Right ventricle myocardium superior (tissue), 1 donor: Measurements from ENCODE around the gene CCNL1. TPM values are rescaled to one million over a fixed set of nuclear protein-coding genes. Genes with fewer than 3 reads are reported as not detected.
A peak's percentile ranks its signal among the peaks of the same experiment; 100 is the strongest.

Source experiments
- ATAC-seq: fragments of 200-7000 bp; cut with Tn5 transposase; one replicate; pipeline ENCODE4 v1.9.1; 2020; ENCODE audit warnings: mild to moderate bottlenecking; ENCODE audit not compliant: poor library complexity
- DNase-seq: peaks from one replicate; pipeline ENCODE4 v3.0.0-alpha.2; 2020
- intact Hi-C: fragments of 100-400 bp; cut with DNase I; formaldehyde crosslinking; loops from one replicate; pipeline ENCODE4 v1.11.2; 2022
- total RNA-seq: library from RNA; stranded (reverse); fragmentation: NEBNext Ultra II Directional; extraction: Animal tissue kit (Norgen Biotek cat#: 25700); gene quantifications from one replicate; pipeline ENCODE4 v1.2.1, GENCODE V29; 2021
- donor health status: DM: no; HTN: yes; CAD: no; lungs with severe emphysema.

CCNL1 gene
- total RNA-seq, 1 donor from 2014 or later, result 20.2 TPM

DNA sequence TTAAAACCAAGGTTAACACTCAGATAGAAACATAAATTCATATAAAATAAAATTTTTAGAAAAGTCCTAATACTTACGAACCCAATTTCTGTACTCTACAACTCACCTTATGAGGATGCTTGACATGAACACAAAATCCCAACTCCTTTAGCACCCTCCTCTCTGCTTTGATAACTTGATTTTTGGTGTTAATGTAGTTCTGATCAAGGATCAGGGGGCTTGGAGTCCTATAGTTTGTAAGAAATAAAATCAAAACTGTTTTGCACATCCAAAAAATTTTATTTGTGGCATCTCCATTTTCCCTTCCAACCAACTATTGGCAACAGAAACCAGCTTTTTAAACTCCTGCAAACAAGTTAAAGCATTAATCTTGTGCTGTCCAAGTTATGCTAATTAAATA, 7.0 kb downstream of the CCNL1 start:
- intact Hi-C loops, result loop anchor here (10.0 kb wide), 1 partner anchor 328 kb away; the partner anchor contains the start of gene LEKR1
- DNase-seq (no peak), ATAC-seq (no peak)

DNA sequence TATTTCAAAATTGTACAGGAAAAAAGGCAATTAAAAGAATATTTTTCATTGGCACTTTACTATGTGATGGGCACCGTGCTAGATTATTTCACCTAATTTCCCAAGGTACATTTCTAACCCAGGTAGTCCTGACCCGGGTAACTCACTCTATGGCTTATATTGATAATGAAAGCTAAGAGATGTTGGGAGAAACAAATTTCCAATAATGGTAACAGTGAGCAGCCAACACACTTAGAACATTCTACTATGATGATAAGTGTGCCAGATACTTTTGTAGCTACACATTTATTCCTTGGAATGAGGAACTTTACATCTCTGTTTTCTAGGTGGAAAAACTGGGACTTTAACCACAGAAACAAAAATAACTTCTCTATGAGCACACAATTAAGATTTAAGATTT, 7.5 kb downstream of the CCNL1 start:
- no peak for DNase-seq
- ATAC-seq, result no peak
- intact Hi-C loops, result loop anchor here (10.0 kb wide), 1 partner anchor 328 kb away; the partner anchor contains the start of gene LEKR1

DNA sequence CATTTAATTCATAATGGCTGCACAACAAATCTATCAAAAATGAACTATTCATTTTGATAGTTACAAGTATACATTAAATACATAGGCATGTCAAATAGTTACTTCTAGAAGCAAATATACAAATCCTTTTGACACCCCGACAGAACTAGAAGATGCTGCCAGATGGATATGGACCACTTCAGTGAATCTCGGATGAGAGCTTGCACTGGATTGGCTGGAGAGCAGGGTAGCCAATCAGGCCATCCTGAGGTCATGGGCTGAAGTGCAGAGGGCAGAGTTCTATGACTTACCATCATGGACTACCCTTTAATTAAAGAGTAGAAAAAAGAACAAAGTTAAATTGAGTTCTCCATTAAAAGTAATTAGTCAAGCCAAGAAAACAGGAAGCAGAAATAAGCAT, 8.3 kb downstream of the CCNL1 start:
- intact Hi-C loops, result loop anchor here (10.0 kb wide), 1 partner anchor 327 kb away; the partner anchor contains the start of gene LEKR1
- DNase-seq (no peak), ATAC-seq (no peak)

DNA sequence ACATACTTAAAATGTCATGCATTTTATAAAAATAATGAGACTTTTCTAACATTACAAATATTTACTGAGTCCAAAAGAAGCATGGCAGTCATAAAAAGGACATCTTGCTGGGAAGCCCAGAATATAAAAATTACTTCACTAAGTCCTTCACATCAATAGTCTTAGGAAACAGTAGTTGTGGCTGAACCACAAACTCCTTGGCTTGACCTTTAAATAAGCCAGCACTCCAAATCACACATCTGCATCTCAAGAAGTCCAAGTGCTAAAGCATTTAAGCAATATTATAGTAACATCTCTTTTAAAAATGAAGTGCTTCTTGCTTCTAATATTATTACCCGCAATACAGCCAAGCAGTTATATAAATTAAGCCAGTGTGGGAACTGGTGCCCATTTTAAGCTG, 8.8 kb downstream of the CCNL1 start:
- intact Hi-C loops, result loop anchor here (10.0 kb wide), 1 partner anchor 326 kb away; the partner anchor contains the start of gene LEKR1
- ATAC-seq (no peak), DNase-seq (no peak)

DNA sequence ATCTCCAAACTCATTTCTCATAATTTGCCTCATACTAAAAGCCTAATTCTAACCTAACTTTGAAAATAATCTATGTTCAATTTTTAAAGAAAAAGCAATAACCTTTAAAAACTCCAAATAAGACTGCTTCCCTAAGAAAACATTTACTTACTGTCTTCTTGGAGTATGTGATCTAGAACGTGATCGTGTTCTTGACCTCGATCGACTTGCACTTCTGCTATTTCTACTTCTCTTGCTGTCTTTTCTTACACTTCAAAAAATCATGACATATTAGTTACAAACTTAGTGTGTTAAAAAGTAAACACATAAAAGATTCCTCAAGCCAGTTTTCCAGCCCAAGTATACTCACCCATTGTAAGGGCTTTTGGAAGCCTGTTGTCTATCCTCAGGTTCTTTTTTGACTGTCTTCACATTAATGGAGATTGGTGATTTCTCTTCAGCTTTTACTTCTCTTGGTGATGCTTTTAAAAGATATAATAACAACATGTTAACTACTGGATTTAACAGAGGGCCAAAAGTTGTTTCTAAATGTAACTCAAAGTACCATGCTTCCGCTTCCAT, 10.7 kb downstream of the CCNL1 start:
- no peak for ATAC-seq
- DNase-seq, result no peak
- intact Hi-C loops, result no loop called here

- intact Hi-C loops, result no loop called here
- DNase-seq (no peak), ATAC-seq (no peak)
Measured at GRCh38 chr3:157148196-157148889, 11.6 kb downstream of the CCNL1 start.

DNA sequence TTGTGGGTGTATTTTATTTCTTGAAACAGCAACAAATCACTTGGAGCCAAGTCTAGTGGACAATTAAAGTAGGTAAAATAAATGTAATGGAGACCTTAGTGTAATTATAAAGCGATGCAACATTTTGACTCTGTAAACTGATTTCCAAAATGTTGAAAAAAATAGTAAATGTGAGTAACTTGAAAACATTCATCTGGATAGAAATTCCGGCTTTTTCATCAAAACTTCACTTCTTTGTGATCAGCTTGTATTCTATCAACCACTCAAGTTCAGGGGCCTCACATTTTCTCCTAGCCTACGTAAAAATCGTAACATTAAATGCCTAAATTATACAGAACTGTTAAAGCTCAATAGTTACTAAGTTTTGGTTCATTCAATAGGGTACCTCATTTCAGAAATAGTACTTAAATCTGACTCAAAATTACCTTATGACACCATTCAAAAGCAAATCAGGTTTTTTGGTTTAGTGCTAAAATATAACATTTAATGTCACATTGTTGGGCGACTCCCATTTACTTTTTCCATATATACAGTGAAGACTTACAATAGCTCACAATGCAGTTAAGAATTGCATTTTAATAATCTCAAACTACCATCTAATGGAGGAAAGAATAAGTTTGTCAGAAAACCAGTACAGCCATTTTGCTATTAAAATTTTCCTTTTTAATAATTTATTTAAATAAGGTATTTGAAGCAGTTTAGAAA, 12.7 kb downstream of the CCNL1 start:
- ATAC-seq (no peak), DNase-seq (no peak)
- intact Hi-C loops, result no loop called here

DNA sequence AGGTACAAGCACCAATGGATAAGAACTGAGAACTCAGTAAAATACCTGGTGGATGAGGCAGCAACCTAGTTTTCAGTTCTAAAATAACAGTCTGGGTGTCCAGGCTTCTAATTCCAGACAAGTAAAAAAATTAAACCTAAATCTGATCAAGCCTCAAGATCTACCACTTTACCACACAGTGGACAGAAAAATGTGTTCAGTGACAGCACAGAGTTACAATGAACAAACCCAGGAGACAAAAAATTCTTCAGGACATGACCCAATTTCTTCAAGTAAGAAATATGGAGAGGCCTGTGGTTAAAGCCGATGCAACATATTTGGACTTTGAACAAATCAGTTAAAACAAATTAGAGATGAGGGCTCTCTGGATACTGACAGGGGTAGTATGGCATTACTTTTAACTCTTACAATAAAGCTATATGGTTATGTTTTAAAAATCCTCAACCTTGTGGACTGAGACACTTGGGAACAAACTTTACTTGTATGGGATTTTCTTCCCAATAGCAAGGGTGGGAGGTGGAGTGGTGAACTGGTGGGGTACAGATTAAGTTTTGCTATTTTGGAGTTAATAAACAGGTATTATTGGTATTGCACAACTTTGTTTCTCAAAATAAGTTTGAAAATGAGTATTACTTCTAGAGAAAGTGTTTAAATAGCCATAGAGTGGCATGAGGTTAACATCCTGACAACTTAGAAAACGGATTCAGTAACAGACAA, 14.2 kb downstream of the CCNL1 start:
- no peak for DNase-seq
- intact Hi-C loops, result no loop called here
- ATAC-seq, result no peak

- no peak for DNase-seq
- no peak for ATAC-seq
- intact Hi-C loops, result no loop called here
Measured at GRCh38 chr3:157142315-157142714, 17.6 kb downstream of the CCNL1 start.

- ATAC-seq, result no peak
- intact Hi-C loops, result loop anchor here (5.0 to 10.0 kb wide), 2 partner anchors 305 to 463 kb away; no protein-coding TSS in a partner anchor
- no peak for DNase-seq
Measured at GRCh38 chr3:157139938-157140534, 19.9 kb downstream of the CCNL1 start.

DNA sequence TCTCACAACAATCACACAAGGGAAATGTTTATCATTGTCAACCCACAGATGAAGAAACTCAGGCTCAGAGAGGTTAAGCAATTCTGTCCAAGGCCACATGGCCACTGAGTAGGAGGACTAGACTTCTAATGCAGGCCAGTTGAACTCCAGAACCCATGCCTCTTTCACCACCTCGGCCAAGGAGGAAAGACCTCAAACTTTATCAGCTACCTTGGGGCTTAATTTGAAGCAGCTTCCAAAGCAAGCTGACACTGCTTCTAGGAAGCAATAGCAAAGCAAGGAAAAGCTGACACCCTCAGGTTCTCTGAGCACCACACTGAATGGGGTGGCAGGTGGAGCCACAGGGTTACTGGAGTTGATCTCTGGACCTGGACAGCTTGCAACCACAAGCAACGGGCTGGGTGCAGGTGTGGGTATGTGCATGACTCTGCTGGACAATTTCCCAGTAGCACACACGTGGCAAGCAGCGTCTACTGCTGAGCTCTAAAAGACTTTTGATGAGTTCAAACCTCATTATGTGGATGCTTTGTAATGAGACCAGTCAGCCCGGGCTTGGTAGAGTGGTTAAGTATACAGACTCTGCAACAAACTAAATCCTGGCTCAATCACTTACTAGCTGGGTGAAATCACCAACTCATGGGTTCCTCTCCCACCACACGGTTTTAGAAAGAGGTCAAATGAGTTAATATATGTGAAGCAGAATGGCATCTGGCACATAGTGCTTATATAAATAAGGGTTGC, 23.1 kb downstream of the CCNL1 start:
- intact Hi-C loops, result loop anchor here (5.0 to 10.0 kb wide), 2 partner anchors 302 to 460 kb away; no protein-coding TSS in a partner anchor
- ATAC-seq, result peak; percentile 40
- no peak for DNase-seq

GRCh38 chr3:157135671-157136396, 24.1 kb downstream of the CCNL1 start:
- DNase-seq, result no peak
- ATAC-seq, result peak; percentile 42

DNA sequence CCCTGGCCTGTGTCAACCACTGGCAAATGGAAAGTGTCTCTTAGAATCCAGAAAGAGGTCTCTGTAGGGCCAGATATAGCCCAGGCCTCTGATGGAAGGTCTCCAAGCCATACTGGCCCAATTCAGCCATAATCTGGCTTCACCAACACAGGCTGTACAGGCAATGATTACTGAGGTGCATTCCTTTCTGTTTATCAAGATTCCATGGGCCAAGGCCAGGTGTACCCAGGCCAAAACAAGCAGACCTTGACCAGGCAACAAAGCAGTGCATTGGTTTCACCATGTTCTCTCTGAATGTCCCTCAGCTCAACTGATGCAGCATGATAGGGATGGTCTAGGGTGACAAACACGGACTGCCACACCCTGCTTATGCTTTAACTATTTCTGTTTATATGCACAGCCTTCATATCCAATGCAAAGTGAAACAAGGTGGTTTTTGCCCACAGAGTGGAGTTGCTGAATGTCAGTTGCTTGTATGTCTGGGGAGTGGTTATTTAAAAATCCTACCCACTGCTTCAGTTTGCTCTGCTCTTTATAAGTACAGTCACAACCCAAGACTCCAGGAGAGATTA, 25.2 kb downstream of the CCNL1 start:
- intact Hi-C loops, result loop anchor here (2.0 to 10.0 kb wide), 3 partner anchors 46 to 457 kb away; no protein-coding TSS in a partner anchor
- peak; percentile 41 for ATAC-seq
- no peak for DNase-seq

More at GRCh38 chr3:157135671-157136396, 24.1 kb downstream of the CCNL1 start:
- intact Hi-C loops, result loop anchor here (2.0 to 10.0 kb wide), 3 partner anchors 47 to 459 kb away; no protein-coding TSS in a partner anchor

- peak; percentile 3 for ATAC-seq
- intact Hi-C loops, result loop anchor here (2.0 to 10.0 kb wide), 2 partner anchors 45 to 299 kb away; no protein-coding TSS in a partner anchor
- DNase-seq, result no peak
Measured at GRCh38 chr3:157133434-157134320, 26.3 kb downstream of the CCNL1 start.

GRCh38 chr3:157132936-157133335, 27.0 kb downstream of the CCNL1 start:
- intact Hi-C loops, result loop anchor here (10.0 kb wide), 1 partner anchor 298 kb away; no protein-coding TSS in a partner anchor
- no peak for DNase-seq
- ATAC-seq, result no peak

DNA sequence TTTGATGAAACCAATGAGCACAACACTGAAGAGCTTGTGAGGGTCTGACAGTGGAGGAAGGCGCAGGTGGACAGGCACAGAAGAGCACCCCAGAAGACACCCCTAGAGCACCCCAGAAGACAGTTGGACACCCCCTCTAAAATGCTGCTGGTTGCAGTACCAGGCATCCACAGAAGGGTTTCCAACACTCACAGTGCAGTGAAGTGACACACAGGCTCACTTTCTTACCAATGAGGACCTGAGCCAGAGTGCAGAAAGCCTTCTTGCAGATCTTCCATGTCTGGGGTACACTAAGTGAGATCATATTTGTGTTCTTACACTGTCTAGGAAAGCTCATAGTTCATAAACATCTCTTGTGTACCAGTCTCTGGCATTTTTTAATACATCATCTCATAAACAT, 27.6 kb downstream of the CCNL1 start:
- DNase-seq (no peak), ATAC-seq (no peak)
- intact Hi-C loops, result loop anchor here (10.0 kb wide), 1 partner anchor 298 kb away; no protein-coding TSS in a partner anchor
